ENCODE data around the gene FRMPD3.

FRMPD3 gene

GRCh38 chrX:107445631-107446030 is 3.8 kb upstream of the FRMPD3 start:
- TF ChIP-seq AEBP2 (tag by site-specific recombination; IDR thresholded peaks at IDR 0.05; ENCODE audit: borderline replicate concordance), result no peak
- no peak for TF ChIP-seq ZNF394 (tag by site-specific recombination; IDR thresholded peaks at IDR 0.05; ENCODE audit: borderline replicate concordance)
- no peak for TF ChIP-seq ZNF335 (tag by site-specific recombination; conservative IDR thresholded peaks at IDR 0.05)
- no peak for TF ChIP-seq ZNF202 (tag by site-specific recombination; IDR thresholded peaks at IDR 0.05; ENCODE audit: borderline replicate concordance)
- Histone ChIP-seq H3K4me3 (ENCODE audit: low read depth, low read length) (no peak overlapping the region), H3K27ac (ENCODE audit: extremely low read depth, low read depth, low read length) (no peak overlapping the region), H3K9me3 (ENCODE audit: control insufficient read depth, insufficient read depth, low read depth, low read length) (no peaks in the 10 kb centered on the region), H3K4me1 (ENCODE audit: control insufficient read depth, insufficient read depth, low read length) (peaks cover 3% of the 10 kb centered on the region; the same call in 1 of the 2 replicates), H3K36me3 (ENCODE audit: control insufficient read depth in 2 of 2, insufficient read depth in 1 of 2, low read length in 2 of 2) (no peaks in the 10 kb centered on the region)
- CTCF ChIA-PET, result interaction anchor here (0.6 kb wide), 1 partner anchor 175 kb away, joined by 3 read pairs; no protein-coding TSS in a partner anchor
- POLR2A ChIA-PET, result no interaction called here

- Histone ChIP-seq H3K9me3 (ENCODE audit: control insufficient read depth, insufficient read depth, low read depth, low read length) (no peaks in the 10 kb centered on the region), H3K4me3 (ENCODE audit: low read depth, low read length) (no peak overlapping the region), H3K36me3 (ENCODE audit: control insufficient read depth in 2 of 2, insufficient read depth in 1 of 2, low read length in 2 of 2) (no peaks in the 10 kb centered on the region), H3K4me1 (ENCODE audit: control insufficient read depth, insufficient read depth, low read length) (peaks cover 3% of the 10 kb centered on the region; the same call in 1 of the 2 replicates), H3K27ac (ENCODE audit: extremely low read depth, low read depth, low read length) (no peak overlapping the region)
- TF ChIP-seq, protein P1, sequence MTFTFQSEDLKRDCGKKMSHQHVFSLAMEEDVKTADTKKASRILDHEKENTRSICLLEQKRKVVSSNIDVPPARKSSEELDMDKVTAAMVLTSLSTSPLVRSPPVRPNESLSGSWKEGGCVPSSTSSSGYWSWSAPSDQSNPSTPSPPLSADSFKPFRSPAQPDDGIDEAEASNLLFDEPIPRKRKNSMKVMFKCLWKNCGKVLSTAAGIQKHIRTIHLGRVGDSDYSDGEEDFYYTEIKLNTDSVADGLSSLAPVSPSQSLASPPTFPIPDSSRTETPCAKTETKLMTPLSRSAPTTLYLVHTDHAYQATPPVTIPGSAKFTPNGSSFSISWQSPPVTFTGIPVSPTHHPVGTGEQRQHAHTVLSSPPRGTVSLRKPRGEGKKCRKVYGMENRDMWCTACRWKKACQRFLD (tag by site-specific recombination; IDR thresholded peaks at IDR 0.05), result no peak
- TF ChIP-seq PRDM1 (tag by site-specific recombination; IDR thresholded peaks at IDR 0.05), result peak; percentile 65; the same call in 1 of the 2 replicates
- peak; percentile 37; the same call in 1 of the 2 replicates for TF ChIP-seq ZNF449 (tag by site-specific recombination; IDR thresholded peaks at IDR 0.05)
- CTCF ChIA-PET, result interaction anchor here (0.7 to 1.1 kb wide), 4 partner anchors 13 to 572 kb away, joined by 3 to 4 read pairs (median 4); no protein-coding TSS in a partner anchor
- POLR2A ChIA-PET, result no interaction called here
Observed at GRCh38 chrX:107447642-107448041, 1.8 kb upstream of the FRMPD3 start.

DNA sequence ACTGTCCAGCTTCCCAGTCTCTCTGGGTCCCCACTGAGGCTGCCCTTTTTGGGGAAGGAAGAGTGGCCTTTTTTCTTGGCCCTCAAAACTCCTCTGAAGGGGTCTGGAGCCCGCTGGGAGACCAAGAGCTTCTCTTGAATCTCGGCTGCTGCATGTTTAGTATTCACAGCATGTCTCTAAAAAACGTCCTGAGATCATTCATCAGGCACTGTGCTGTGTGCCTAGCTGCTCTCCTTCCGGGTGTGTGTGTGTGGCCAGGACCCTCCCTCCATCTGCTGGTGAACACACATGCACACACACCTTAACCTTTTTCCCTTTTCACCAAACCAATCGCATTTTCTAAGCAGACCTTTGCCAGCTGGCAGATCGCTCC is 841 bp upstream of the FRMPD3 start:
- ChIA-PET POLR2A (no interaction called here), CTCF (interaction anchor here (0.6 to 0.7 kb wide), 3 partner anchors 10 to 490 kb away, joined by 3 to 4 read pairs (median 3); no protein-coding TSS in a partner anchor)
- TF ChIP-seq ZNF335 (tag by site-specific recombination; conservative IDR thresholded peaks at IDR 0.05), result peak; percentile 82
- TF ChIP-seq ZNF514 (tag by site-specific recombination; IDR thresholded peaks at IDR 0.05), result no peak
- no peak for TF ChIP-seq ZNF140 (tag by site-specific recombination; IDR thresholded peaks at IDR 0.05)
- no peak for TF ChIP-seq ZNF223 (tag by site-specific recombination; IDR thresholded peaks at IDR 0.05)
- TF ChIP-seq, protein P2, sequence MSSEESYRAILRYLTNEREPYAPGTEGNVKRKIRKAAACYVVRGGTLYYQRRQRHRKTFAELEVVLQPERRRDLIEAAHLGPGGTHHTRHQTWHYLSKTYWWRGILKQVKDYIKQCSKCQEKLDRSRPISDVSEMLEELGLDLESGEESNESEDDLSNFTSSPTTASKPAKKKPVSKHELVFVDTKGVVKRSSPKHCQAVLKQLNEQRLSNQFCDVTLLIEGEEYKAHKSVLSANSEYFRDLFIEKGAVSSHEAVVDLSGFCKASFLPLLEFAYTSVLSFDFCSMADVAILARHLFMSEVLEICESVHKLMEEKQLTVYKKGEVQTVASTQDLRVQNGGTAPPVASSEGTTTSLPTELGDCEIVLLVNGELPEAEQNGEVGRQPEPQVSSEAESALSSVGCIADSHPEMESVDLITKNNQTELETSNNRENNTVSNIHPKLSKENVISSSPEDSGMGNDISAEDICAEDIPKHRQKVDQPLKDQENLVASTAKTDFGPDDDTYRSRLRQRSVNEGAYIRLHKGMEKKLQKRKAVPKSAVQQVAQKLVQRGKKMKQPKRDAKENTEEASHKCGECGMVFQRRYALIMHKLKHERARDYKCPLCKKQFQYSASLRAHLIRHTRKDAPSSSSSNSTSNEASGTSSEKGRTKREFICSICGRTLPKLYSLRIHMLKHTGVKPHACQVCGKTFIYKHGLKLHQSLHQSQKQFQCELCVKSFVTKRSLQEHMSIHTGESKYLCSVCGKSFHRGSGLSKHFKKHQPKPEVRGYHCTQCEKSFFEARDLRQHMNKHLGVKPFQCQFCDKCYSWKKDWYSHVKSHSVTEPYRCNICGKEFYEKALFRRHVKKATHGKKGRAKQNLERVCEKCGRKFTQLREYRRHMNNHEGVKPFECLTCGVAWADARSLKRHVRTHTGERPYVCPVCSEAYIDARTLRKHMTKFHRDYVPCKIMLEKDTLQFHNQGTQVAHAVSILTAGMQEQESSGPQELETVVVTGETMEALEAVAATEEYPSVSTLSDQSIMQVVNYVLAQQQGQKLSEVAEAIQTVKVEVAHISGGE (tag by site-specific recombination; conservative IDR thresholded peaks at IDR 0.05; ENCODE audit: low read depth), result no peak
- H3K4me1 ChIP-seq (ENCODE audit: control insufficient read depth, insufficient read depth, low read length), result peaks cover 3% of the 10 kb centered on the region; the same call in 1 of the 2 replicates
- no peak overlapping the region for H3K27ac ChIP-seq (ENCODE audit: extremely low read depth, low read depth, low read length)
- H3K4me3 ChIP-seq (ENCODE audit: low read depth, low read length), result no peak overlapping the region
- no peaks in the 10 kb centered on the region for H3K36me3 ChIP-seq (ENCODE audit: control insufficient read depth in 2 of 2, insufficient read depth in 1 of 2, low read length in 2 of 2)
- no peaks in the 10 kb centered on the region for H3K9me3 ChIP-seq (ENCODE audit: control insufficient read depth, insufficient read depth, low read depth, low read length)
